Loucy (cell line): Measurements from ENCODE around the gene ZNF423.

Source experiments
- CTCF ChIP-seq: fragments of 200-600 bp; sonication (generic); conservative IDR thresholded peaks from 2 replicates; pipeline ENCODE4 v1.5.1; 2014; ENCODE audit warnings: mild to moderate bottlenecking, antibody characterized with exemption, low read length
- EZH2phosphoT487 ChIP-seq: fragments of 200-600 bp; IDR thresholded peaks from 2 replicates; pipeline ENCODE4 v1.6.1; 2018; ENCODE audit warnings: antibody characterized with exemption, mild to moderate bottlenecking, moderate library complexity, borderline replicate concordance

- TF ChIP-seq CTCF (no peak), EZH2phosphoT487 (no peak)
Observed at GRCh38 chr16:49699841-49700175, 156.1 kb downstream of the ZNF423 start.
